CD4-positive, alpha-beta T cell treated with Interleukin-15 for 1 hour (primary cell): ENCODE data around the gene NTRK2.

Source experiments
- DNase-seq: peaks from one replicate; pipeline ENCODE4 v3.0.0-alpha.2; 2020

The NTRK2 gene

DNA sequence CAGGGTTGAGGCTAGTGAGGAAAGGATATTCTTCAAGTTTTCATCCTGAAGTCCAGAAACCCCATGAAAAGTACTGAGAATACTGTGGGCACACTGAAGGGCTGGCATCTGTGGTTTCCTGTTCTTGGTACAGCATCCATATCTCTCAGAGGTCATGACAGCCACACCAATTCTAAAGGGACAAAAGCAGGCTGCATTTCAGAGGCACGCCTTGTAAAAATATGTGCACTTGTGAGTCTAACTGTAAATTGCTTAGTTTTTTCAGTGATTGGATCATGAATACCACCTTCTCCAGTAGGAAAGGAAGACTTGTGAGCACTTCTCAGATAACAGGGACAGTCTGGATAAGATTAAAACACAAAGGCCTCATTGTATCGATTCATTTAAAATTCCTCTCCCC is 230.9 kb downstream of the NTRK2 start:
- DNase-seq: no peak

DNA sequence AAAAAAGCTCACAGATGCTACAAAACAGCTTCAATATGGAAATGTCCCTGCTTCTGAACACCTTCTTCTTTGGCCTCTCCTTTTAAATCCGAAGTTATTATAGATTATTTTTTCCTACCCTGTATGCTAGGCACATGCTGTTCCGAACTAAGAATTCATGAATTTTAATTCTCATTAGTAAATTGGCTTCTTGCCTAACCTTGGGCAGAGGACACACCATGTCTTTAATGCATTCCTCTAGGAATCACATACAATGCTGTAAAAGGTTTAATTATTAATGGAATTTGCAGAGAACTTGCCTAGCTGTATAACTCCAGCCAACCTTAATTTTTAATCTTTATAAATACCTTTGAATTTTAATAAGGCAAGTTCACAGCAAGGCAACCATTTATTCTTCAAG is 234.4 kb downstream of the NTRK2 start:
- DNase-seq: no peak

DNA sequence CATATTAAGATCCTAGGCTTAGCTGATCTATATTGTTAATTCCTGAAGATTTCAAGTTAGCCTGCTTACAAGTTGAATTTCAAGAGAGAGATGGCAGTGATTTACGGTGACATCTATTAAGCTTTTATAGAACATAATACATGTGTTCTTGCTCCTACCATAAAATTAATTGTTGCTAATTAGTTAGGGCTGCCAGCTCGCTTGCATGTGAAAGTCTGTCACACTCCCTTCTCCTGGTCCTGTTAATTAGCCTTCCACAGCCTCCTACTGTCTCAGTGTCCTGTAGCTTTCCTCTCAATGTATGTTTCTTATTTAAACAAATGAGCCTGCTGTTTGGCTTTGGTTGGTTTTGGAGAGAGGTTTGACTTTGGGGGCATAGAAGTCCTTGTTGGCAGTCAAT is 247.2 kb downstream of the NTRK2 start:
- no peak for DNase-seq

DNA sequence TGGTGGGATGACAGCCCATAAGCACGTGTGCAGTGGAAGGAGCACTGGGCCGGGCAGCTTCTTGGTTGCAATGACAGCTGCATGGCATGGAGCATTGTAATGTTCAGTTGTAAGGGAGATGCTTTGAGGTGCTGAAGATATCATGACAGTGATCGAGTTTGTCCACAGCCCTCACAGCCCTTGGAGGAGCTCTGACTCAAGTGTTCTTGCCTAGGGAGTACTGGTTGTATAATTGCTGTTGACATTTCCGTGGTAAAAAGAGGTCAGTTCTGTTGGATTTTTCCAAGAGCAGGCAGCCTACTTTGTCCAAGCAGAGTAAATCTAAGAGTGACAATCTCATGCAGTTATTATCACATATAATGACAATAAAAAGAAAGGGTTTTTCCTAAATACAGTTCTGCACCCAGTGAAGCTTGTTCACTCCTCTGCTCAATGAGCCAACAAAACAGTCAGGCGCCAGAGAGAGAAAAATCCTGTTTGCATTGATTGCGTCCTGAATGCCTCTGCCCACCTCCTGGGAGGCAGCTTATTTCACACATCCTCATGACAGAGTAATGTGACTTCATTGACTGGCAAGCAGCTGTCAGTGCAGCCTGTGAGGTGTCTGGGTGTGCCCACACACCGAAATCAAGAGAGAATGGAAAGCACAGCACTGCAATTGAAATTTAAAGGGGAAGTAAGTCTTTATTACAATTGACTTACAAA is 248.0 kb downstream of the NTRK2 start:
- no peak for DNase-seq

DNA sequence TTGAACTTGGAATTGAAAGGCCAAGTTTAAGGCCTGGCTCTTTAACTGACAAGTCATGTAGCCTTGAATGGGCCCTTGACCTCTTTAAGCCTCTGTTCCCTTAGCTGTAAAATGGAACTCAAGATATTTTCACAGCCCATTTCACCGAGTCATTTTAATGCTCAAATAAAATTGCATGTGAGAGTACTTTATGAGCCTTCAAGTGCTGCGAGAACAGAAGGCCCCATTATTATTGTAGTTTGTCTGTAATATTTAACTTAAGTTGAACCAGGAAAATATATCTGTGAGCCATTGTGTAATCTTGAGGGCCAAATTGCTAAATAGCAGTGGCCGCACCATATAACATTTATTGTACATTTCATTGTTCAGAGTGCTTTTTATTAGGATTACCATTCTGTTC is 249.9 kb downstream of the NTRK2 start:
- DNase-seq: no peak

DNA sequence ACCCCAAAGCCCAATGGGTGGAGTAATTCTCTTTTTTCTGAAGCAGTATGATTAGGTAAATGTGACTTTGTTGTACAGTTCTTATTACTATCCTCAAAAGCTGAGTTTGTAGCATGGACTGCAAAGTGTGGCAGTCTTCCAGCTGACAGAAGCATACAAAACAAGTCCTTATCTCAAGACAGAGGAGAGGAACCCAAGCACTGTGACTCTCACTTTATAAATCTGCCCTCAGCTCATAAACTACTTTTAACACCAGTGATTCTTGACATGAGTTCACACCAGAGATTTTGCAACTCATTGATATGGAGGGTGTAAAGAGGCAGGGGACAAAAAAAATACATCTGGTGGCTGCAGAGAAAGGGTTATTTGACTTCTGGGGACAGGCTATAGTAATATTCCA is 251.6 kb downstream of the NTRK2 start:
- no peak for DNase-seq

DNA sequence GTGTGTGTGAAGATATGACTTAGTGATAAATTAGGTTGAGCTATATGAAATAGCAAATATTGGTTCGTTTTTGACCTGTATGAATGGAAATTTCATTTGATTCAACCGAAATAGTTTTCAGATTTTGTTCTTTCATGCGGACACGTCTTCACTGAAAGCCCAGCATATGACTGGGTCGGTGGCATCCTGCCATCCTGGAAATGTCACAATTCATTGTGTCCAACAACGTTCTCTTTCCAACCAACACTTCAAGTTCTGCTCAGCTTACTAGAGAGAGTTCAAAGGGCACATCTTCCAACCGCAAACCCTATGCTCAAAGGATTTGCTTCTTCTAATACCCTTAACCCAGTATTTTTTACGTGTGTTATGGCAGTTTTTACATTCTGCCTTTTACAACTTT is 252.5 kb downstream of the NTRK2 start:
- no peak for DNase-seq

DNA sequence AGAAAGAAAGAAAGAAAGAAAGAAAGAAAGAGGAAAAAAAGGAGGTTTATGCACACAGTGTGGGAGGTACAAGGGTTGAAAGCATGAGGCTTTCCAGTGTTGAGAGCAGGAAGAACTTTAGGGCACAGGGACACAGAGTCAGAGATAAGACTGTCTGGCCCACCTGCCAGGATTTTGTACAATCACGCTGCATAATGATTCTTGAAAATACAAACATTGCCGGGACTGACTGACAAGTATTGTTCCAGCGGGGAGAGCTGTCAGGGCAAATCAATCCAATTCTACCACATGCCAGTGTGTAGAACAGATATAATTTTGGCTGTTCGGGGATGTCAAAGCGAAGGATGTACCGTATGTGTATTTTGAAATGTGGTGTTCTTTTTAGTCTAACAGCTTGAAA is 254.7 kb downstream of the NTRK2 start:
- no peak for DNase-seq

DNA sequence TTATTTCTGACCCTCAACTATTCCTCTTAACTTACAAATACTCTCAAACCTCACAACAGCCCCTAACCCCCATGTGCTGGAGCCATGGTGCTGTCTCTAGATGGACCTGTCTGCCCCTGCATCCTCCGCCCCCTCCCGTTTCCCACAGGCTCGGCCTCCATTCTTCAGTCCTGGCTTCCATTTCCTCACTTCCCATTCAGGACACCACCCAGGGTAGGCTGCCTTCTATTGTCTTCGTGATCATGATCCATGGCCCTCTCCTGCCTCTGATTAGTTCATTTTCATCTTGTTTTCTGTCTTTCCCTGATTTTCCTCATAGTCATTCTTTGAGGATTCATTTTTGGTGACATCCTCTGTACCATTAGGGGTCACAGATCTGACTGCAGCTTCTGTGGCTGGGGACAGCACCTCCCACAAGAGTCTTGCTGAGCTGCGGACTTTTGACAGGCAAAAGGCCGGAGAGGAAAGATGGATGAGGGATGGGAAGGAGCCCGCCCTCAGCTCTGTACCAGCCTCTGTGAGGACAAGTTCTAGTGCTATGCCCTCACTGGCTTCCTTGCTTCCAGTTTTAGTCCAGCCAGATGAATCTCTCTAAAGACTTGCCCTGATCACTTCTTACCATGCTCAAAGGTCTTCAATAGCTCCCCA is 255.8 kb downstream of the NTRK2 start:
- DNase-seq: no peak

DNA sequence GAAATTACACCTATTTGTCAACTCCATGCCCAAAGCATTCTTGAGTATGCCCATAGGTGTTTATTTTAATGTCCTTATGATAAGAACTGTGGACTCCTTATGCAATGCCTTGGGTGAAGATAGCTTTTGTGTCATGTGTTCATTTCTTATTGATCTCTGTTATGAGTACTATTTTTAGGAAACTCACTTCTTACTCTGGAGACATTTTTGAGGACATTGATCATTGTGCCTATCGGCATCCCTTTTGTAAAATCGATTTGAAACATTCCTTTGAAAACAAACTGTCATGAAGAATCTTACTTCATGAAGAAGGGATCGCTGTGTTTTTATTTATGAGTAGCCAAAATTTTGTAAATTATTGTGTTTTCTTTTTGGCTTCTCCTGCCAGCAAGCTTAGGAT is 257.3 kb downstream of the NTRK2 start:
- no peak for DNase-seq

DNA sequence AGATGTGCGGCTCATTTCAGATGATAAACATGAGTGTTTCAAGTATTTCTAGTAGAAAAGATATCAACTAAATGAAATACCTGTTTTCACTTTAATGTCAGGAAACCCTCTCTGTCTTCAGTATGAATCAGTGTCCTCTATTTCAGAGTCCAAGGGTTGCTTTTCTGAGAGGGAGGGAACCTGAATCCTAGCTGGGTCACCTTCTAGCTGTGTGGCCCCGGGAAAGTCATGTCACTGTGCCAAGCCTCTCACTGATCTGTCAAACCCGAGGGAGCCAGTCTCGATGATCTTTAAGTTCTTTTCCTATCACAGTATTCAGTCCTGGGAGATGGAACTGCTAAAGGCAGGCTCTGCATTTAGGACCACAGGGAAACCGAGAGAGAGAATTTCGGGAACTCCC is 258.9 kb downstream of the NTRK2 start:
- no peak for DNase-seq

DNA sequence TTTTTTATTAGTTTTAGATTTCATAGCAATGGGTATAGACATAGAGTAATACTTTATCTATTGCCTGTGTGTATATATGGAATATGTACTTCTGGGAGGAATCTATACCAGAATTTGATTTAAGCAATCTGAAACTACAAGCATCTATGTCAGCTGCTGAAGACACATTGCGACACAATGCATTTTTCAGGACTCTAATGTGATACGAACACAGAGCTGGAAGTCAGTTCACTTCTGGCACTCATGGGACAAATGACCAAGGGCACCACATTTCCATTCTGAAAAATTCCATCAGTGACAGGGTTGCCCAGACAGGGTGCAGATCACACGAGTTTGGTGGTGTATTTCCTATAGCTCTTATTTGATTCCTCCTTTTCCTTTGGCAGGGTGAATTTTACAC is 259.5 kb downstream of the NTRK2 start:
- no peak for DNase-seq

DNA sequence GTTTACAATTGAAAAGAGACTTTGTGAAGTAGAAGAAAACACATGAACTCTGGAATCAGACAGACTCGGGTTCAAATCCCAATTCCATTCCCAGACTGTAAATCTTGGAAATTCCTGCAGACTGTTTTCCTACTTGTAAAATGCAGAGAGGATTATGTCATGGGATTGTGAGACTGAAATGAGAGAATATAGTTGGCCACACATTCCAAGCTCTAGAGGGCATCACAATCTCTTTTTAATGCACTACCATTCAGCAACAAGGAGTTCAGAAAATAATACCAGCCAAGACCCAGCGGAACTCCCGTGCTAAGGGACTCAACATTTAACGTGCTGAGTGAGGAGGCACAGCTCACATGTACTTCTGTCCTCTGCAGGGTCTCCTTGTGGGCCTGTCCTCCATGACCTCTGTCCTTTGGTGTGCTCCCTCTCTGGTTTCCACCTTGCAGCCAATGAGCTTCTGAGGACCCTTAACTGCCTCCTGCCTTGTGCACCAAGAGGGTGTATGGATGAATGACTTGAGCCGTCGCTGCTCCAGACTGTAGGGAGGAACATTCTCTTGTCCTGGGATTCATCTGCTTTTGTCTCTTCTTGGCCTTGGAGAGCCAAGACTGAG is 263.5 kb downstream of the NTRK2 start:
- DNase-seq: no peak

DNA sequence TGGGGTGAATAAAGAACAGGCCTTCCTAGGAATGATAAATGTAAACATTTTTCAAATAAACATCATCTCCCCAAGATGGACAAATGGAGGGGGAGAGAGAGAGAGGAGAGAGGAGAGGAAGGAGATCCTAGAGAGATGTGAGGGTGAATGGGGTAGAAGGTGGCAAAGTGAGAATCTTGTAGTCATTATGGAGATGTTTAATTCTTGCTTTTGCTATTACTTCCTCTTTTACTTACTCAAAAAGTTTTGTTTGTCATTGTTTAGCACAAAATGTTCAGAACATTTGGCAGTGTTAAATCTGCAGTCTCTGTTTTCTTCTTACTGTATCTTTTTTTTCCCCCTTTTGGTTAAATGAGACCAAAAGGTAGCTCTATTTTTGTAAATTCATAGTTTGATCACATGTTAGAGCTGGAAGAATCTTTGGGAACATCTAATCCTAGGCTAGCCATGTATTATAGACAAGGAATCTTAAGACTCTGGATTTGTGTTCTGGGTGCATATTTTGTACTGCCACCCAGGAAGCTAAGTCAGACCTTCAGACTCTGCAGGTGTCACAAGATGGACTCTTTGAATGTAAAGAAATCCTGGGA is 266.1 kb downstream of the NTRK2 start:
- DNase-seq: no peak

DNA sequence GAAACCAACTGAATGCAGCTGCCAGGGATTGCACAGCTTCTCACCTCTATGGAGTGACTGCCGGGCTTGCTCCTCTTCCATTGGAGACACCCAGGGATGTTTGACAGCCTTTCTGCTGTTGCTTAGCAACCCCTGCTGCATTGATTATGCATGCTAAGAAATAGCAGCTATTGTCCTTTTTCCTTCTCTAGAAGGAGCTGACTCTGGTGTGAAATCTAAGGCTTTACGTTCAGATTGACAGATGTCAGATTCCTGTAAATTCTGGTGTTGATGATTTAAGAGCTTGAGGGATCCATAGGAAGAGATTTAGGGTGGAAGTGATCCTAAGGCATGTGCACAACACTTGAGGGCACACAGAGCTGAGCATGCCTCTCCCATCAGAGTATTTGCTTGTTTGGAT is 267.7 kb downstream of the NTRK2 start:
- DNase-seq: no peak

DNA sequence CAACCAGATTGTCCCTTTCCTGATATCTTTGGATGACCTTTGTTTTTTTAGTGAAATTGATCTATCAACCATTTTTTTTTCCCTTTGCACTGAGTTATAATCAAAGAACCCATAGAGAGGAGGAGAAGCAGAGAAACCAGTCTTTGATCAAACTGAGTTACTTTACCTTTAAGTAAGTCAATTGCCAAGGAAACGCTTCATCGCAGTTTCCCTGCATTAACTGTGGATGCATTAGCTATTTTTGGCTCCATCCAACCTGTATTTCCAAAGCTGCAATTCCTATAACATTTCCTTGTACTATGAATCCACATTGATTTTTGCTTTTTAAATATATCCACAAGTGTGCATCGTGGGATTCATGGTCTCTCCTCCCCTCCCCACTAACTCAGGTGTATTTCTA is 268.1 kb downstream of the NTRK2 start:
- DNase-seq: no peak

DNA sequence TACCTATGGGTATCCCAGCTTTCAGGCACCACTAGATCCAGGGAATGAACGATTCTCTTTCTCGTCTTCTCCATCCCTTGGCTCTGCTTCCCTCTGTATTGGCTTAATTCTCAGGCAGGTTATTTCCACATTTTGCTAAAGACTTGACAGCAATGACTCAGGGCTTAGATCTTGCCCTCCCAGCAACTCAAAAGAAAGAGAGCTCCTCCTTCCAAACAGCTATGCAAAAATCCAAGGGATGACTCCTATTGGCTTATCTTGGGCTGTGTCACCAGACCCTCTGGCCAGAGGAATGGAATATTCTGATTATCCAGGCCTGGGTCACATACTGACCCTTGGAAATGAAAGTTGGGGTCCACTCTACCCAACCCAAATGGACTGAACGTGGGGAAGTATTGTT is 270.2 kb downstream of the NTRK2 start:
- no peak for DNase-seq

DNA sequence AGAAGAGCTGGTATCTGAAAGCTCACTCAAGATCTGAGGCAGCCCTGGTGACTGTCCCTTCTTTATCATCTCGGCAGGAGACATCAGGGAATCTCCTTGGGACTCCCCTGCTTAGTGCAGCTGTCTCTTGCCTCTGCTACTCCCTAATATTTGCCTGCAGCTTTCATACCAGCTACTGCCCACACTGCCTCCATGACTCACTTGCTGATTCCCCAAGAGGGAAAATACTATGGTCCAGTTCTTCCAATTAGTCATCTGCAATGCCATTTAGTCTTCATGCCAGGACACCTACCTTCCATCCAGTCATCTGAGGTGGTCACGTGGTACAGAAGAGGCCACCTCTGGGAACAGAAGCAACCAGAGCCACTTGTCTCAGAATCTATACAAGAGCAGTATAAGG is 270.8 kb downstream of the NTRK2 start:
- DNase-seq: no peak

DNA sequence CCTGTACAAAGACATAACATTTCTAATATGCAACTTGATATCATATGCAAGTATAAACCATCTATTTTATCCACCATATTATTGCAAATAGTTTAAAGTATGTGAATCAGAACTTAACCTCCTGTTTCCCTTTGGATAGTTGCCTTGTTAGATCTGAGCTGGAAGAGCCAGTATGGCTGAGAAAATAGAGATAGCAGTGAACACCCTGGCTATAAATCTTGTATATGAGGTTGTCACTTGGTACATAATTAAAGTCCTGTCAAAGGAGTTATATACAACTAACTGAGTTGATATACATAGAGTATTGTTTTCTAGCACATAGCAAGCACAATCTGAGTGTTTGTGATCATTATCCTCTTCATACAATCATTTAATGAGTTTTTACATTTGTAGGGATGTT is 272.3 kb downstream of the NTRK2 start:
- DNase-seq: no peak

DNA sequence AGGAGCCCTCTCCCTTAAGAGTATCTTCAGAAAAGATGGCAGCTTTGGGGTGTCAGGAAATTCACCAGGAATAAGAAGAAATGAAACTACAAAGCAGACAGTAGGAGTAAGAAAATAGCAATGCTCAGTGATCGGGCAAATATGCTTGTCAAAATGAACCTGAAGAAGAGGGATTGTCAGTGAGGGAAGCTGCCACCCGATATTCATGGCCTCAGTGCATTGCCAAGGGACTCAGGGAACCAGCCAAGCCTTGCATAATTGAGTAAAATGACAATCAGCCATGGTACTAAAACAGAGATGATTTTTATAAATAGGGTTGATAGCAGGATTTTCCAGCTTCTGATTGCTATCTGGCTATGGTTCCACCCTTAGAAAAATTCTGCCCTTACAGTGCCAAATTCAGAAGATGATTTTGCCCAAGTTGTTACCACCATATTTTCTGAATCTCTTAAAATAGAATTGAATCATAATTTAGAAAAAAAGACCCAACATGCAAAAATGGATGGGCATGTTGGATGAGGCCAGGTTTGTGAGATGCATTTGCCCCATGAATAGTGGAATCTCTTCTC is 274.0 kb downstream of the NTRK2 start:
- DNase-seq: no peak

DNA sequence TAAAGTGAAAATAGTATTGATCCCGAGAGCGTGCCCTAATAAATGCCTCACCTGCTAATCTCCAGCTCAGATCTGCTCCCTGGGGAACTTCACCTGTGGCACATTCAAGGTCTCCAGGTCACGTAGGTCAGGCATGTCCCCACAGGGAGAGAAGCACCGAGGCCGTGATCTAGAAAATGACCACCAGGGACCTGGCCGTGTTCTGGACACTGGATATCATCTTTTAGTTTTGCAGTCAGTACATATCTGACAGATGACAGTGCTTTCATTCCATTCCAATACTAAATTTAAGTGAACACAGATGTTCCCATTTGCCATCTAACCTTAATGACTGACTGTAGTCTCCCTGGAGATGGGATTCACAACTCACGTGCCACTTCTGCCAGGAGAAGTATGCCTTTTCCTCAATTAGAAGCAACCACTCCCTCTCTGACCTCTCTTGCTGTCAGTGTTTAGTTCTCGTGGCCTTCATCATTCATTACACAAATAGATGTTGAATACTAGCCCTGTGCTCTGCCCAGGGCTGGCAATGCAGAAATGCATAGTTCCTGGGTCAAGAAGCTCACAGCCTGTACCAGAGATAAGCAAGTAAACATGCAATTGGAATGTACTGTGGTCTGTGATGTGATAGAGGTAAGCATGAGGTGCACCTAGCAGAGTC is 276.5 kb downstream of the NTRK2 start:
- DNase-seq: no peak

DNA sequence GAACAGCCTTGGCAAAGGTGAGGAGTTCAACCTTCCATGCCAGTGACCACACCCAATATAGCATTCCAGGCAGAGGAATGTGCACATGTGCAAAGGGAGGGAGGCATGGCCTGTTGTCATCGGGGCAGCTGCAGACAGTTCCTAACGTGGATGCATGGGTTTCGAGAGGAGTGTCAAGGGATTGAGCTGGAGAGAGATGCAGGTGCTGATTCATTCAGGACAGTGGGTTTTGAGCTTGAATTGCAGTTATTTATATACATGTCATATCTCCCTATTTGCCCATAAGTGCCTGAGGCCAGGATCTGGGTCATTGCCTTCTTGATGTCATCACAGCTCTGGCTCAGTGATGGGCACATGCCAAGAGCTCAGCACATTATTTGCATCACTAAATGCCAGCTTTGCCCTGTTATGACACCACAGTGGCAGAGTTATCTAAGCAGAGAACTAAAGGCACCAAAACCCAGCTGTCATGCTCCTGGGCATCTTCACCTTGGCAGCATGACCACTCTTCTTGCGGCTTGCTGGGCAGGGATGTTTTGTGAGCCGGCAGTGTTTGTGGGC is 278.0 kb downstream of the NTRK2 start:
- DNase-seq: no peak

DNA sequence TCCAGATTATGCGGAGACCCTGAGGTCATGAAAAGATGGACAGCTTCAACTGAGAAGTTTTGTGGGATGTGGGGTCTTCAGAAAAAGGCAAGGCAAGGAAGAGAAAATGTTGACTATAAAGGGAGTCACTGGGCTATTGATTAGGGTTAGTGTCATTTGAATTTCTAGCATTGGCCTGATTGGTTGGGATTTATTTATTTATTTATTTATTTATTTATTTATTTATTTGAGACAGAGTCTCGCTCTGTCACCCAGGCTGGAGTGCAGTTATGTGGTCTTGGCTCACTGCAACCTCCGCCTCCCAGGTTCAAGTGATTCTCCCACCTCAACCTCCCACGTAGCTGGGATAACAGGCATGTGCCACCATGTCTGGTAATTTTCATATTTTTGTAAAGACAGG is 279.7 kb downstream of the NTRK2 start:
- DNase-seq: no peak
